Inflammatory macrophage treated with lipopolysaccharide for 4 hours (primary cell): ENCODE measurements around the gene SH2D7.

ENCODE experiments used
- DNase-seq: peaks from one replicate; pipeline ENCODE4 v3.0.0-alpha.2; 2020

Gene SH2D7

DNA sequence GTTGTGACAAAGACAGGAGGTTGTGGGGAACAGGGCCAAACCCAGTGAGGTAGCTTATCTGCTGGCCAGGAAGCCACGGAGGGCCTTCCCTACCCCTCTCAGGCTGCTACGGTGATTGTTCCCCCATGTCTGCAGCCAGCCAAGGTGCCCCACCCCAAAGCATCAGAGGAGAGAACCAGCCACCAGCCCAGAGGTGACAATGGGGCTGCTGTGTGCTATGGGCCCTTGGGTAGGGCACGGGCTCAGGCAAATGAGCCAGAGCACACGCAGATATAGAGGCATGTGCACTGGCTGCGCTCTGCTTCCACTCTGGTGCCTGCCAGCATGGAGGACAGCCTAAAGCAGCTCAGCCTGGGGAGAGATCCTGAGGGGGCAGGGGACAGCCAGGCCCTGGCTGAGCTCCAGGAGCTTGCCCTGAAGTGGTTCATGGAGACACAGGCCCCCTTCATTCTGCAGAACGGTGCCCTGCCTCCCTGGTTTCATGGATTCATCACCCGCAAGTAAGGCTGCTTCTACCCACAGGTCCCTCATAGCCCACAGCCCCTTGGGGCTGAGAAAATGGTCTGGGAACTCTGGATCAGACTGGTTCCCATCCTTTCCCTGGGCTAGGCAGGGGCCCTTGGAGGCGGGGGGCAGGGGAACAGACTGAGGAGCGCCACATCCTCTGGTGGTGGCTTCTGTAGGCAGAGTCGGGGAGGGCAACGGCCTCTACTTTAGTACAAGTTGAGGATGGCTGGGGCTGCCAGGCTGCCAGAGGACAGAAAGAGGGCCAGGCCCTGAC is at the start of gene SH2D7:
Gene SH2D7 (plus strand): TSS at position 301 of the 781 bp plus-strand sequence. CDS start 24 bp downstream, at position 325.
- no peak for DNase-seq

- peak; percentile 94 for DNase-seq
Measured at GRCh38 chr15:78044407-78045155, 47.8 kb upstream of the SH2D7 start.

GRCh38 chr15:78045189-78045588 is 47.2 kb upstream of the SH2D7 start:
- DNase-seq: no peak

DNA sequence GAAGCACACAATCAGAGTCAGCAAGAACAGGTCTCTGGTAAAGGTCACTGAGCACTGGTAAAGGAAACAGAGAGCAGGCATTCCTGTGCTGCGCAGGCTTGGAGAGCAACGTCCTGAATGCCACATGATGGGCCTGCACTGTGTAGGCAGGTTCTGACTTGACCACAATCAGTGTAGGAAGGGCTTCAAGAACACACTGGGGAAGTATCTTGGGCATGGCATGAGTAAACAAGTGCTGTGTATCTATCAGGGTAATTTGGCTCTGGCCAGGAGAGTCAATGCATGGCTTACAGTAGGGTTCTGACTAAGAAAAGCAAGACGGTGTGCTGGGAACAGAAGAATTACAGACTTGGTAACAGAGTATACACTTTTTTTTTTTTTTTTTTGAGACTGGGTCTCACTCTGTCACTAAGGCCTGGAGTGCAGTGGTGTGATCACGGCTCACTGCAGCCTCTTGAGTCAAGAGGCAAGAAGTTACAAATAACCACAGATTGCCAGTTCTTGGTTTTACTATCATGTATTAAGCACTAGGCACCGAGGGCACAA is 45.5 kb upstream of the SH2D7 start:
- peak; percentile 89 for DNase-seq

GRCh38 chr15:78047761-78048627 is 44.4 kb upstream of the SH2D7 start:
- peak; percentile 82 for DNase-seq

- no peak for DNase-seq
Measured at GRCh38 chr15:78048628-78048920, 43.8 kb upstream of the SH2D7 start.

- peak; percentile 89 for DNase-seq
Measured at GRCh38 chr15:78049691-78050440, 42.5 kb upstream of the SH2D7 start.

- no peak for DNase-seq
Measured at GRCh38 chr15:78050441-78050809, 41.9 kb upstream of the SH2D7 start.

DNA sequence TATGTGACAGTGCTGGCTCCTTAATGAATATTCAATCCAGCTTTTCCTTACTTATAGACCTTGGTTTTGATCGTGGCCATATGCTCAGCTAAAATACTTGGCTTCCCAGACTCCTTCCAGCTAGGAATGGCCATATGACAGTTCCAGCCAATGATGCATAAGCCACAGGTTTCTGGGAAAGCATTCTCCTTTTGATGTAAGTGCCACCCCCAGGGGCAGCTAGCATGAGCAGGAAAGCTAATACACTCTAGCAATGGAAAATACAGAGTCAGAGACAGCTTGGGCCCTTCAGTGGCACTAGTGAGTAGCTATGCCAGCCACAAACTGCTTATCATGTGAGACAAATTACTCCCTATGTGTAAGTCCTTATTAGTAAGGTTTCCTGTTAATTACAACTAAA is 41.5 kb upstream of the SH2D7 start:
- DNase-seq: no peak

DNA sequence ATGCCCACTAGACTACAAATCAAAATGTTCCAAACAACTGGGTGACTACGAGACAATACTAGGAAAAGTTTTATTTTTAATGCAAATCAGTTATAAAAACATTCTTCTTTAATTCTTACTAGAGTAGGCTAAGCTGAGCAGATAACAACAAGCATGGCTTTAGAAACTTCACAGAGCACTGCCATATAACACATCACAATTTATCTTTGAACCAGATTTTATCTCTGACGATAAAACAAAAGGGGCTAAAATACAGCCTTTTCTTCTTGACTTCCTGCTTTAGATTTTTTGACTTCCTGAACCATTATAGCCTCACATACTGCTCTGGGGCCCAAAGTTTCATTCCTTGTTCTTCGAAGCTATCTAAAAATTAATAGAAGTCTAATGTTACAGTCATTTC is 40.8 kb upstream of the SH2D7 start:
- DNase-seq: no peak

GRCh38 chr15:78052001-78052401 is 40.4 kb upstream of the SH2D7 start:
- DNase-seq: no peak

DNA sequence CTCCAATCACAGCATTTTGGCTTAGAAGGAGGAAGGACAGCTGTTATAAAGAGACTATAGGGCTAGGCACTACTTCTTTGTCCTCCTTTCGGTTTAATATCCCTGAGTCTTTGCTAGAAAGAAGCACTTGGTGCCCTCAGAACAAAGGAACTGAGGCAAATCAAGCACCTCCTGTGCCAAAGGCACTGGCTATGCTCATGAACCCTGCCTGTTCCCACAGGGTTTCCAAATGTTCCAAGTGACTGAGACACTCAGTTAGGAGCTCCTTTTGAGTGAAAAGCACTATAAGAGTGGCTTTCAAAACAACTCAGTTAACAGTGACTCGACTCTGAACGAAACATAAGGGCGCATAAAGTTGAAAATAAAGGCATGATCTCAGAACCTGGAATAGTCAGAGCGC is 39.8 kb upstream of the SH2D7 start:
- DNase-seq: no peak

DNA sequence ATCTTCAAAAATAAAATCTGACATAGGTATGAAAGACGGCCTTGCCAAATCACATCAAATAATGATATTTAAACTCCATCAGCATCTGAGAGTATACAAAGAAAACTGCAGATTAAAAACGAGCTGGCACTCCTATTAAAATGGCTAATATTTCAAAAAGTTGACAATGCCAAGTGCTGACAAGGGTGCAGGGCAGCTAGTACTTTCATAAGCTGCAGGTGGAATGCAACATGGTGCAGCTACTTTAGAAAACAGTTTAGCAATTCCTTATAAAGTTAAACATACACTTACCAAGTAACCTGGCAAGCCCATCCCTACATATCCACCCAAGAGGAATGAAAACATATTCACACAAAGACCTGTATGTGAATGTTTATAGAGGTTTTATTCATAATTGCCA is 37.8 kb upstream of the SH2D7 start:
- DNase-seq: no peak

DNA sequence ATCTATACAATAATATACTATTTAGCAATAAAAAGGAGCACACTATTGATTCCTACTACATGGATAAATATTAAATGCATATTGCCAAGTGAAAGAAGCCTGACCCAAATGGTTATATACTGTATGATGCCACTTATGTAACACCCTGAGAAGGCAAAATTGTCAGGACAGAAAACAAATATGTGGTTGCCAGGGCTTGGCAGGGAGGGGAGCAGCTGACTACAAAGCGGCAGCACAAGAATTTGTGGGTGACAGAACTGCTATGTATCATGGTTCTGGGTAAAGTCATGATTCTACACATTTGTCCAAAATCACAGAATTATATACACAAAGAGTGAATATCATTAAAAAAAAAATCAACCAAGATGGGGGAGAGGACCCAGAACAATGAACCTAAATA is 37.4 kb upstream of the SH2D7 start:
- no peak for DNase-seq

DNA sequence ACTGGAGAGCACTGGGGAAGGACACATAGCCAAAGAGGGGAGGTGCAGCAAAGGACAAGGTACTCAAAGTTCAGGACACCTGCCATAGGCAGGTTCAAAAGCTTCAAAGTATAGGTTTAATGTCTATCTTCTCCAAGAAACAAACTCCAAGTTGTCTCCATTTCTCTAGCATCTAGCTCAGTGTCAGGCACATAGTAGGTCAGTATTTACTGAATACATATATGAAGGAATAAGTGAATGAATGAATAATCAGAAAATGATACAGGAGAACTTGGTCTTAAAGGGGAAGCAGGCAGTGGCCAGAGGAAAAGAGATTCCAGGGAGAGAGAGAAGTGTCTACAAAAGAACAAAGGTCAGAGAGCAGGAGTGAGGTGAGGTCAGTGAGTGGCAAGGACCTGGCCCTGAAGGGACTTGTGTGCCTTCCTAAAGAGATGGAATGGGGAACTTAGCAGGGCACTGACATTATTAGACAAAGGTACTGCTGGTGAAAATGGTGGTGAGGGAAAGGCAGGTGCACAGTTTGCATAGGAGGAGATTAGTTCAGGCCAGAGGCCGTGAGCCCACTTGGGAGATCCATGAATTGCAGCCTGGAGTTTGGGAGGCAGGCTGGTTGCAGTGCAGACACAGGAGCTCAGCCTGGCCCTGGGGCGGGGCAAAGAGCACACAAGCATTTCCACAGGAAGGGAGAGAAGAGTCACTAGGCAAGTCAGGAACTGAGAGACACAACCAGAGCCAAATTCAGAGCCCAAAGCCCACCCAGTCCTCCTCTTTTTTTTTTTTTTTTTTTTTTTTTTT is 36.2 kb upstream of the SH2D7 start:
- DNase-seq: no peak

- DNase-seq: no peak
Measured at GRCh38 chr15:78056714-78057269, 35.6 kb upstream of the SH2D7 start.

DNA sequence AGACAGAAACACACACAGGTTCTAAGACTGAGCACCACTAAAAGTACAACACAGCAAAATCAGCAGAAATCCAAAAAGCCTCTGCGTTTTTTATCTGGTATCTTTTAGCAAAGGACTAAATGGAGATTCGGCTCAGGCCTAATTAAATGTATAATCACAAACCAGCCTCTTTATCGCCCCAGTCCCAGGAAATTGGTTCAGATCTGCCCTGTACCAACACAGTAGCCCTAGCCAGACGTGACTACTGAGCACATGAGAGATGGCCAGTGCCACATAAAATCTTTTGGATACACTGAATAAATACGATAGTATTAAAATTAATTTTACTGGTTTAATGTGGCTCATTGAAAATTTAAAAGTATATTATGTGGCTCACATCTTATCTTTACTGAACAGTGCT is 34.6 kb upstream of the SH2D7 start:
- no peak for DNase-seq

- DNase-seq: no peak
Measured at GRCh38 chr15:78058401-78058935, 33.9 kb upstream of the SH2D7 start.

DNA sequence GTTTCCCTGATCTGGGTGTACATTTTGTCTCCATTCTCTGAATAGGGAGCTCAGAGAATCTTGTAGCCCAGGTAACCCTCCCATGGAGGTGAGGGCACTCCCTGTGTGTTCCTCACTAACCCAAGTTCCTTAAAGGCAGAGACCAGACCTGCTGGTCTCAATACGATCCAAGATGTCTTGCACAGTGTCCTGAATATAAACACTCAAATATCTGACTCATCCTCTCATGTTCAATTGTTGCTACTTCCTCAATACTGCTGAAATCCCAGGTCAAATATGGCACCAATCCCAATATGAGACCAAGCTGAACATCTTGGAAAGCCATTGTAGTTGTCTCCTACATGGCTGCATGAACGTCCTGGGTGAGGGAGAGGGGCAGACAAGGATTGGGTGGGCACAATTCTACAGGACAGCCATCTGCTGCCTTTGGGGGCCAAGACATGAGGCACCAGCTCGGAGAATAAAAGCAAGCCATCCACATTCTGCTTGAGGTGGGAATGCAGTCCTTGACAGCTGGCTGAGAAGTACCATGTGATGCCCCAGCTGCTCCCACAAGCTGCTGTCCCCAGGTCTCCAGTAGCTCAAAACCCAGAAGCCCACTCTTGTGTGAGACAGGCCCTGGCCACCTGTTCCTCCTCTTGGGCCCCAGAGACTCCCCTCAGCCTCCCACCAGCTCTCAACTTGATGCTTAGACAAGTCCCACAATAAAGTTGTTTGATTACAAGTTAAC is 33.1 kb upstream of the SH2D7 start:
- DNase-seq: peak; percentile 78

DNA sequence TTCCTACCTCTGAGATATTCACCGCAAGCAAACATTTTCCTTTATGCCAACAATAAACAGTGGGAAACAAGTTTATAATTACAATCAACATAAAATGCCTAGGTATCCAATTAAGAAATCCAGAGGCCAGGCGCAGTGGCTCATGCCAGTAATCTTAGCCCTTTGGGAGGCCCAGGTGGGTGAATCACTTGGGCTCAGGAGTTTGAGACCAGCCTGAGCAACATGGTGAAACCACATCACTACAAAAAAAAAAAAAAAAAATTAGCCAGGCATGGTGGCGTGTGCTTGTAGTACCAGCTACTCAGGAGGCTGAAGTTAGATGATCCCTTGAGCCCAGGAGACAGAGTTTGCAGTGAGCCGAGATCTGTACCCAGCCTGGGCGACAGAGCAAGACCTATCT is 32.1 kb upstream of the SH2D7 start:
- no peak for DNase-seq
